HFF-Myc (cell line): ENCODE results near the gene TOP2A.

Experiments
- DNase-seq: peaks from one replicate; pipeline ENCODE4 v3.0.0-alpha.2; 2011; ENCODE audit warnings: low read depth; ENCODE audit errors: extremely low read depth
- H3K4me3 ChIP-seq: replicated peaks from 2 replicates; pipeline ENCODE4 v1.5.1; 2011; ENCODE audit warnings: low read depth, mild to moderate bottlenecking, control low read depth, low read length
- TF ChIP-seq, protein P1 (sequence below): IDR thresholded peaks from 2 replicates; pipeline ENCODE4 v1.5.1; 2012; ENCODE audit warnings: mild to moderate bottlenecking, low read depth, low read length, control low read depth; ENCODE audit errors: missing control alignments

Gene TOP2A

DNA sequence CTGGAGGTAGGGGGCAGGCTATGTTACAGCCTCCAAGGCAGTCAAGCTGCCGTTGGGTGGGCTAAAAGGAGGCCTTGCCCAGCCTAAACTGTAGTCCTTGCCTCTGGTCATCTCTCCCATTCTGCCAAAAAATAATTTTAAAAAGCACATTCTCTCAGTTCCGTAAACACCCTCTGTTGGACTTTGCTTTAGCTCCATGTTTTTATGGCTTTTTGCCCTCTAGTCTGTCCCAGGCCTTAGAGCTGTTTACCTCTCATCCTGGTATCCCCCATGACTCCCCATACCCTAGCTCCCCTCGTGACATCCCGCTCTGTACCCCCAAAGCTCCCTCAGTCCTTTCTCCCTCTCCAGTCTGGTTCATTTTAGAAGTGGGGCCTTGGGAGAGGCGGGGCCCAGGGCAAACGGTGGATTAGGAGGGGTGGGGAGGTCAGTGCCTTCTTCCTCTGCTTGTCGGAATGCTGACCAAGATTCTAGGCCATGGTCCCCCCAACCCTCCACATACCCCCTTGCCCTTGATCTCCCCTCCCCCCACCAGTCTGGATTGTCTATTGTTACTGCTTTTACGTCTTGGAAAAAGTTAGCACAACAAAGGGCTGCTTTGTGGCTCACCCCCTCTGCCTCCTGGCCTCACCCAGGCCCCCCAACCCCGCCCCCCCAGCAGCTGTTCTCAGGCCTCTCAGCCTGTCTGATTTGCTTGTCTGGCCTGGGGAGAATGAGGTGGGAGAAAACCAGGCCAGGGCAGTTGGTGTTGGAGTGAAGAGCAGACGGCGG lies 71.5 kb downstream of the TOP2A start:
- TF ChIP-seq, protein P1, sequence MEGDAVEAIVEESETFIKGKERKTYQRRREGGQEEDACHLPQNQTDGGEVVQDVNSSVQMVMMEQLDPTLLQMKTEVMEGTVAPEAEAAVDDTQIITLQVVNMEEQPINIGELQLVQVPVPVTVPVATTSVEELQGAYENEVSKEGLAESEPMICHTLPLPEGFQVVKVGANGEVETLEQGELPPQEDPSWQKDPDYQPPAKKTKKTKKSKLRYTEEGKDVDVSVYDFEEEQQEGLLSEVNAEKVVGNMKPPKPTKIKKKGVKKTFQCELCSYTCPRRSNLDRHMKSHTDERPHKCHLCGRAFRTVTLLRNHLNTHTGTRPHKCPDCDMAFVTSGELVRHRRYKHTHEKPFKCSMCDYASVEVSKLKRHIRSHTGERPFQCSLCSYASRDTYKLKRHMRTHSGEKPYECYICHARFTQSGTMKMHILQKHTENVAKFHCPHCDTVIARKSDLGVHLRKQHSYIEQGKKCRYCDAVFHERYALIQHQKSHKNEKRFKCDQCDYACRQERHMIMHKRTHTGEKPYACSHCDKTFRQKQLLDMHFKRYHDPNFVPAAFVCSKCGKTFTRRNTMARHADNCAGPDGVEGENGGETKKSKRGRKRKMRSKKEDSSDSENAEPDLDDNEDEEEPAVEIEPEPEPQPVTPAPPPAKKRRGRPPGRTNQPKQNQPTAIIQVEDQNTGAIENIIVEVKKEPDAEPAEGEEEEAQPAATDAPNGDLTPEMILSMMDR: no peak
- peak overlapping the region; percentile 46 for H3K4me3 ChIP-seq
- no peak for DNase-seq

DNA sequence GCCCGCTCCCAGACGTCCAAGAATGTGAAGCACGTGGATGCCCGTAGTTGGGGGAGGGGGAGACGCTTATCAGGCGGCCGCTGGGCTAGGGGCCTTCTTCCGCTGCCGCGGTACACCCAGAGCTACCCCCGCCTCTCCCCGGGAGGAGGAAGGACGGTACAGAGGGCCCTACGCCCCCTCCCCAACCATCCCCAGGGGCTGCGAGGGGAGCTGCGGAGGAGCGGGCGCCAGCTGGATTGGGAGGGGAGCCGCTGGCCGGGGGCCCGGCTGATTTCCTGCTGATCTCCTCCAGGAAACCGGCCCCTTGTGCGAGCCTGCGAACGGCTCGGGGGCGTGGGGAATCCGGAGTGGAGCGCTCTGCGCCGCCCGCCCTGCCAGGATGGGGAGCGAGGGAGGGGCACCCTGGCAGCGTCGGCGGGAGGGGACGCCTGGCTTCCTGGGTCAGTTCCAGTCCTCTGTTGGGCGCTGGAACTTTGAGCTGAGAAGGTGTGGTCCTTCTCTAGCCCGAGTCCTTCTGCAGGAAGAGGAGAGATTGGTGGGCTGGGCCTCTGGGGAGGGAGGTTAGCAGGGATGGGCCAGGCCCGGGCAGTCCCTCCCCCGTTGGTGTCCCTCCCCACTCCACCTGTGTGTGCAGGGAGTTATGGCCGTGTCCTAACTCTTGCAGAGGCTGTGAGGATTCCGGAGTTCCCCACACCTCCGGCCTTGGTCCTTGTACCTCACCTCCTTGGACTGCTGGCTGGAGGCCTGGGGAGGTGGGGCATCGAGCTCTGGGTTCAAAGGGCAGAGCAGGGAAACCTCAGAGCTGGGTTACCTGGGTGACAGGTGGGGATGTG lies 72.3 kb downstream of the TOP2A start:
- TF ChIP-seq, protein P1: no peak
- peak overlapping the region; percentile 46 for H3K4me3 ChIP-seq
- DNase-seq: no peak

DNA sequence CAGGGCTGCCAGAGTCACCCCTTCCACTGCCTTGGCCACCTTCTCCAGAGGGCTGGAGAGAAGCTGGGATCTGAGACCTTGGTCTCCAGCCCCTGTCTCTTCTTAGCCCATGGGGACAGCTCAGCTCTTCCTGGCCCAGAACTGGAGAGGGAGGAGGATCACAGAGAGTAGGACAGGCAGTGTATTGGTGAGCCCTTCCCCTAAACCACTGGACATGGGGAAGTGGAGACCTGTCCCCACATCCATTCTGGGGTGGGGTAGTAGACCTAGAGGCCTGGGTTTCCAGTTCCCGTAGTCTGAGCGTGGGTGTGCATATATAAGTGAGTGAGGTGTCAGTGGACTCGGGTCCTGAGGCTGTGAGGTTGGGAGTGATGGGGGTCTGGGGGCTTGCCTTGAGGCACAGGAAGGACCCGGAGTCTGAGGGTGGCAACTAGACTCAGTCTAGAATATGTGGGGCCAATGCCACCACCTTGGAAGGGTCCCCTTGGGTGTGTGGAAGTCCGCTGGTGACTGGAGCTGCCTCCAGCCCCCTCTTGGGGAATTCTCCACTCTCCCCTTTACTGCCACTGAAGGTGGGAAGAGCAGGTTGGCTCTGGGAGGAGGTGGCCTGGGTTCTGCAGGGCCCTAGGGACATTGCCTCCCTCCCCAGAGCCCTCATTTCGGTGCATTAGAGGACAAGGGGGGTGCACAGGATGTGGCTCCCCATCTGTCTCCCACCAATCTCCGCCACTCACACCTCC lies 73.1 kb downstream of the TOP2A start:
- TF ChIP-seq, protein P1: no peak
- no peak for DNase-seq
- H3K4me3 ChIP-seq: peak overlapping the region; percentile 46

DNA sequence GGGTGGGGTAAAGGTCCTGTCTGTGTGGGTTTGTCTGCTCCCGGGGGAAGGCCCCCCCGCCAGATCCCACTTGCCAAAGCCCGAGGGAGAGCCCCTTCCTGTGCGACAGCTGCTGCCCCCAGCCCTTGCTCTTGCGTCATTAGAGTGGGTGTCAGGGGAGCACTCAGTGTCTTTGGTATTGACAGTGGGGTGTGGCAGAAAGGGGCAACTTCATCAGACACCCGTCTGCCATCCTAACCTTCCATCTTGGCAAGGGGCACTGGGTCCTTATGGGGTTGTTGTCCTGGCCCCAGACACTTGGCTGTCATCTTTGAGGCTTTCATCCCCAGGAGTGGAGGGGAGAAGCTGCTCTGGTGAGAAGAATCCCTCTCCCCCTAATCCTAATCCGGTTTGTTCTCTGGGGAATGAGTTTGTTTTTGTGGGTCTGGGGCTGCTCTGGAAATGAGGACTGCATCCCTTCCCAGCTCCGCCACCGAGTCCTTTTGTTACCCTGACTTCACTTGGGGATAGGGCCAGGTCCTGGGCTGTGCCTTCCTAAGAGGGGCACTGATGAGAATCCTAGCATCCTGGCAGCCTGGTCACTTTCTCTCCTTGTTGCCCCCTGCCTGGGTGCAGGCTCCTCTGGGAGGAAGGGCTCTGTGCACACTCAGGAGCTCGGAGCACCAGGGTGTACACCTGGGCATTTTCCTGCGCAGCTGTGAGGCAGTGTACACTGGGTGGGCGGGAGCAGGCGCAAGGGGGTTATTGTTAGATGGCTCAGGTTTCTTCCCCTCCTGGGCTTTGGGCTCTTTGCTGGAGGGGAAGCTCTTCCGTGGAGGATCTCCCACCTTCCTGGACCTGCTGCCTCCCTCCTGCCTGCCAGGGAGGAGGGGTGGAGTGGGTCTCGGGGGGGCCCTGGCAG lies 74.2 kb downstream of the TOP2A start:
- no peak for DNase-seq
- TF ChIP-seq, protein P1: no peak
- peak overlapping the region; percentile 42 for H3K4me3 ChIP-seq

DNA sequence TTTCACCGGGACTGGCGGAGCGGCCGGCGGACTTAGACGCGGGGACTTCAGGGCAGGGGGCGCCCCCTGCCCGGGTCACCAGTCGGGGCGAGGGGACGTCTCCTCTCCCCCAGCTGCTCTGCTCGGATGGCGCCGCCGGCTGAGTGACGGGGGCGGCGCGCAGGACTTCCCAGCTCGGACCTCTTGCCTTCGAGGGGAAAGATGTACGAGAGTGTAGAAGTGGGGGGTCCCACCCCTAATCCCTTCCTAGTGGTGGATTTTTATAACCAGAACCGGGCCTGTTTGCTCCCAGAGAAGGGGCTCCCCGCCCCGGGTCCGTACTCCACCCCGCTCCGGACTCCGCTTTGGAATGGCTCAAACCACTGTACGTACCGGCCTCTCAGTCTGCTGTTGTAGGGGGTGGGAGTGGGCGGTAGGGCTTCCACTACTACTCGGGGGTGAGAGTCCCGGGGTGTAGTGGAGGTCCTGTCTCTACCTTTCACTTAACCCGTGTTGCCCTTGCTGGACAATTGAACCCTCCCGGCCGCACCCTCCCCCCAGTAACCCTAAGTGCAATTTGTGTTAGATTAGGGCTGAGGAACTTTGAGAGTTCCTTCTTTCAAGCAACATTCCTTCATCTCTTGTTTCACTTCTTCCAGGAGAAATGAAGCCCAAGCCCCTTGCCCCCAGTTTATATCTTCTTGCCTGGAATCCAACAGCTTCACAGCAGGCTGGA lies 75.0 kb downstream of the TOP2A start:
- TF ChIP-seq, protein P1: no peak
- H3K4me3 ChIP-seq: peak overlapping the region; percentile 42
- no peak for DNase-seq
